Osteoblast (primary cell): ENCODE results near the gene FLYWCH1. TPM values are rescaled to one million over a fixed set of nuclear protein-coding genes. Genes with fewer than 3 reads are reported as not detected.
A peak's percentile ranks its signal among the peaks of the same experiment; 100 is the strongest.

Experiments
- DNase-seq: peaks from one replicate; pipeline ENCODE4 v3.0.0; 2011; ENCODE audit warnings: low spot score, mixed read lengths; ENCODE audit not compliant: insufficient read length; ENCODE audit errors: missing footprints
- H2AFZ ChIP-seq: 2 replicates; pipeline ENCODE4 v1.6.0; 2011; ENCODE audit warnings: mild to moderate bottlenecking, low read length
- H3K27ac ChIP-seq: 2 replicates; pipeline ENCODE4 v1.5.1; 2011; ENCODE audit warnings: mild to moderate bottlenecking, low read depth, low read length, moderate library complexity
- H3K27me3 ChIP-seq: 2 replicates; pipeline ENCODE4 v1.6.0; 2012; ENCODE audit warnings: mild to moderate bottlenecking, control low read depth, inconsistent platforms, low read length, moderate library complexity; ENCODE audit not compliant: insufficient read depth
- H3K36me3 ChIP-seq: 2 replicates; pipeline ENCODE4 v1.5.1; 2011; ENCODE audit warnings: mild to moderate bottlenecking, low read length, control low read depth, moderate library complexity; ENCODE audit not compliant: insufficient read depth
- H3K4me1 ChIP-seq: 2 replicates; pipeline ENCODE4 v1.5.1; 2011; ENCODE audit warnings: mild to moderate bottlenecking, low read length, control low read depth, moderate library complexity; ENCODE audit not compliant: insufficient read depth
- H3K4me2 ChIP-seq: 2 replicates; pipeline ENCODE4 v1.6.0; 2011; ENCODE audit warnings: mild to moderate bottlenecking, low read length; ENCODE audit not compliant: insufficient read depth
- H3K4me3 ChIP-seq: fragments of 200-600 bp; sonication (generic); 3 replicates; pipeline ENCODE4 v1.5.1; 2012; ENCODE audit warnings: mild to moderate bottlenecking, low read length, inconsistent platforms; ENCODE audit not compliant: insufficient read depth
- H3K79me2 ChIP-seq: 2 replicates; pipeline ENCODE4 v1.6.0; 2012; ENCODE audit warnings: mild to moderate bottlenecking, low read length, control low read depth, inconsistent platforms; ENCODE audit not compliant: insufficient read depth
- H3K9me3 ChIP-seq: 2 replicates; pipeline ENCODE4 v1.5.1; 2011; ENCODE audit warnings: low read depth, low read length, control low read depth
- H4K20me1 ChIP-seq: 2 replicates; pipeline ENCODE4 v1.6.0; 2012; ENCODE audit warnings: mild to moderate bottlenecking, low read length, control low read depth; ENCODE audit not compliant: insufficient read depth
- total RNA-seq: library from RNA; depleted of rRNA; stranded (reverse); fragments of >200 nt; gene quantifications from 2 replicates; pipeline ENCODE4 v1.2.3, GENCODE V29; 2012
- TF ChIP-seq, protein P1 (sequence below): IDR thresholded peaks from 2 replicates; pipeline ENCODE4 v1.5.1; 2011; ENCODE audit warnings: mild to moderate bottlenecking, low read depth, low read length, moderate library complexity; ENCODE audit errors: extremely low read depth

FLYWCH1 gene, protein sequence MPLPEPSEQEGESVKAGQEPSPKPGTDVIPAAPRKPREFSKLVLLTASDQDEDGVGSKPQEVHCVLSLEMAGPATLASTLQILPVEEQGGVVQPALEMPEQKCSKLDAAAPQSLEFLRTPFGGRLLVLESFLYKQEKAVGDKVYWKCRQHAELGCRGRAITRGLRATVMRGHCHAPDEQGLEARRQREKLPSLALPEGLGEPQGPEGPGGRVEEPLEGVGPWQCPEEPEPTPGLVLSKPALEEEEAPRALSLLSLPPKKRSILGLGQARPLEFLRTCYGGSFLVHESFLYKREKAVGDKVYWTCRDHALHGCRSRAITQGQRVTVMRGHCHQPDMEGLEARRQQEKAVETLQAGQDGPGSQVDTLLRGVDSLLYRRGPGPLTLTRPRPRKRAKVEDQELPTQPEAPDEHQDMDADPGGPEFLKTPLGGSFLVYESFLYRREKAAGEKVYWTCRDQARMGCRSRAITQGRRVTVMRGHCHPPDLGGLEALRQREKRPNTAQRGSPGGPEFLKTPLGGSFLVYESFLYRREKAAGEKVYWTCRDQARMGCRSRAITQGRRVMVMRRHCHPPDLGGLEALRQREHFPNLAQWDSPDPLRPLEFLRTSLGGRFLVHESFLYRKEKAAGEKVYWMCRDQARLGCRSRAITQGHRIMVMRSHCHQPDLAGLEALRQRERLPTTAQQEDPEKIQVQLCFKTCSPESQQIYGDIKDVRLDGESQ
- total RNA-seq, result 48.3 and 56.5 TPM in 2 replicates

DNA sequence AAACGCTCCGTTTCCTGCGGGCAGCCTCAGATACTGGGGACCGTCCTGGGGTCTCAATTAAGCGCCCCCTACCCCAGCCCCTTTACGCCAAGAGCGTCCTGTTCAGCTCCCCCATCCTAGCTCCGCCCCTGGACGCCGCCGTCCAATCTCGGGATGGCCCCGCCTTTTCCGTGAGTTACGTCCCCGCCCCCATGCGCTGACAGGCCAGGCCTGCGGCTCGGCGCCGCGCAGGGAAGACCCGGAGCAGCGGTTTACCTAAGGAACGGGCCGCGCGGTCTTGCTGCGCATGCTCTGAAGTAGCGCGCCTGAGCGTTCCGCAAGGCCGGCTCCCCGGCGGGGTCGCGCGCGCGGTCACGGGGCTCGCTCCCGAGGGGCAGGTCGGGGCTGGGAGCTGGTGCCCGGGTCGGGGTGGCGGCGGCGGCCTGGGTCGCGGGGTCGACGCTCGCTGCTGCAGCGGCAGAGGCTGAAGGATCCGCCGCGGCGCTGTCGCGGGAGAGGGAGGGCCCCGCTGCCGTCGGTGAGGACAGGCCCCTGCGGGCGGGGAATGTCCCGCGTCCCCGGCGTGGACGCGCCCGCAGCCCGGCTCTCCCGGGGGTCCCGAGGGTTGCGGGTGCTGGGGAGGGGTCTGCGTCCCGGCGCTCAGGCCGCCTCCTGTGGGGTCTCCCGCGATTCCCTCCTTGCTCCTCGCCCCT is at the start of gene FLYWCH1:
TSS of gene FLYWCH1 (plus strand) at position 294 of the 692 bp plus-strand sequence. CDS start 17,755 bp downstream, outside the sequence.
- TF ChIP-seq, protein P1, sequence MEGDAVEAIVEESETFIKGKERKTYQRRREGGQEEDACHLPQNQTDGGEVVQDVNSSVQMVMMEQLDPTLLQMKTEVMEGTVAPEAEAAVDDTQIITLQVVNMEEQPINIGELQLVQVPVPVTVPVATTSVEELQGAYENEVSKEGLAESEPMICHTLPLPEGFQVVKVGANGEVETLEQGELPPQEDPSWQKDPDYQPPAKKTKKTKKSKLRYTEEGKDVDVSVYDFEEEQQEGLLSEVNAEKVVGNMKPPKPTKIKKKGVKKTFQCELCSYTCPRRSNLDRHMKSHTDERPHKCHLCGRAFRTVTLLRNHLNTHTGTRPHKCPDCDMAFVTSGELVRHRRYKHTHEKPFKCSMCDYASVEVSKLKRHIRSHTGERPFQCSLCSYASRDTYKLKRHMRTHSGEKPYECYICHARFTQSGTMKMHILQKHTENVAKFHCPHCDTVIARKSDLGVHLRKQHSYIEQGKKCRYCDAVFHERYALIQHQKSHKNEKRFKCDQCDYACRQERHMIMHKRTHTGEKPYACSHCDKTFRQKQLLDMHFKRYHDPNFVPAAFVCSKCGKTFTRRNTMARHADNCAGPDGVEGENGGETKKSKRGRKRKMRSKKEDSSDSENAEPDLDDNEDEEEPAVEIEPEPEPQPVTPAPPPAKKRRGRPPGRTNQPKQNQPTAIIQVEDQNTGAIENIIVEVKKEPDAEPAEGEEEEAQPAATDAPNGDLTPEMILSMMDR, result no peak
- Histone ChIP-seq H3K27ac (peak within 1 kb of the TSS; percentile 89), H3K79me2 (peaks cover 24% of the 10 kb centered on the region), H2AFZ (peak within 1 kb of the TSS; percentile 96), H3K36me3 (peaks cover 13% of the 10 kb centered on the region), H3K4me2 (peak within 1 kb of the TSS; percentile 93), H3K4me1 (peaks cover 47% of the 10 kb centered on the region), H3K4me3 (peak within 1 kb of the TSS; percentile 78), H3K9me3 (no peaks in the 10 kb centered on the region), H4K20me1 (peaks cover 2% of the 10 kb centered on the region), H3K27me3 (no peaks in the 10 kb centered on the region)
- DNase-seq, result peak; percentile 99

DNA sequence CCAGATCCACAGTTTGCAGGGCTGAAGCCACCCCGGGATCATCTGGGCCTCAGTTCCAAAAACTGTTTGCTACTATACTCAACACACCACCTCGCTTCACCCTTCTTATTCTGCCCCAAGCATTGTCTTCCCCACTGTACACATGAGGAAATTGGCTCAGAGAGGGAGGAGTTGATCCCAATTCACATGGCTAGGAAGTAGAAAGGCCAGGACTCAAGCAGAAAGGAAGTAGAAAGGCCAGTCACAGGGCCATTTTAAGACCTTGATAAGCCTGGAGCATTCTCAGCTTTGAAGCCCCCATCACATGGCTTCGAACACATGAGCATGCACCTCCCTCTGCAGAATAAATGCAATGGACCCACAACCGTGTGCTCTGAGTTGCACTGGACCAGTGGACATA is 46.1 kb upstream of the FLYWCH1 start:
- H4K20me1 ChIP-seq, result no peaks in the 10 kb centered on the region
- no peaks in the 10 kb centered on the region for H3K27me3 ChIP-seq
- peaks cover 8% of the 10 kb centered on the region for H3K9me3 ChIP-seq
- TF ChIP-seq, protein P1, result no peak
- H3K4me1 ChIP-seq, result peaks cover 6% of the 10 kb centered on the region
- H3K4me3 ChIP-seq, result no peak overlapping the region
- no peaks in the 10 kb centered on the region for H3K79me2 ChIP-seq
- no peak for DNase-seq
- H3K27ac ChIP-seq, result no peak overlapping the region
- no peaks in the 10 kb centered on the region for H3K36me3 ChIP-seq
- no peak overlapping the region for H3K4me2 ChIP-seq
- no peak overlapping the region for H2AFZ ChIP-seq

DNA sequence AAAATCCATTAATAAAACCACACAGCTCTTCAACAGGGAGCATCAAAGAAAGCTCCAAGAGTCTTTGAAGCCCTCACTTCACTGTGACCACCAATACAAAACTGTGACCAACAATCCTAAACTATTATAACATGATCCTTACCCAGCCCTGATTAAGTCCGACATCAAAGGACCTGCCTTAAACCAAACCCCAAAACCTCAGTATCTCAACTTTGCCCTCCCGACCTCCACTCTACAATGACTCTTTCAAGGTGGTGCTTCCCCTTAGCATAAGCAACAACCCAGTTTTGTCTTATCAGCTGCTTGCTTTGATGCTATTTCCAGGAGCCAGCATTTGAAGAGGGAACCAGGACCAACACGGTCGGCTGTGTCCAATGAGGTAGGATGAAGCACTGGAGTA is 45.3 kb upstream of the FLYWCH1 start:
- Histone ChIP-seq H3K4me2 (no peak overlapping the region), H3K36me3 (no peaks in the 10 kb centered on the region), H2AFZ (no peak overlapping the region), H3K27ac (no peak overlapping the region), H4K20me1 (no peaks in the 10 kb centered on the region), H3K27me3 (no peaks in the 10 kb centered on the region), H3K79me2 (no peaks in the 10 kb centered on the region), H3K4me1 (peaks cover 6% of the 10 kb centered on the region), H3K4me3 (no peak overlapping the region), H3K9me3 (peaks cover under 1% of the 10 kb centered on the region)
- TF ChIP-seq, protein P1, result no peak
- DNase-seq, result no peak
